Measurements from ENCODE around the gene ASAP3. TPM values are rescaled to one million over a fixed set of nuclear protein-coding genes. Genes with fewer than 3 reads are reported as not detected.

ASAP3 gene
- total RNA-seq (2021): 17.6 and 24.1 TPM in 2 replicates
- Bru-seq, nascent RNA: percentile 50 among the genes with signal in this experiment
- percentile 57 among the genes with signal in this experiment for BruChase-seq, experiment 1, labeled RNA remaining after a 2-hour chase
- percentile 54 among the genes with signal in this experiment for BruChase-seq, experiment 2, labeled RNA remaining after a 6-hour chase
- long read RNA-seq, full-length matches to known transcripts: 8 of 15 reads
- long read RNA-seq, partial matches to known transcripts: 3 of 15 reads
- long read RNA-seq, other reads (novel, unspliced or antisense): 4 of 15 reads

GRCh38 chr1:23483321-23484252, at the start of gene ASAP3:
Gene ASAP3, minus strand, starts transcription at chr1:23484179. Its CDS starts 46 bp downstream, at chr1:23484133.
- H2AFZ ChIP-seq: peak within 1 kb of the TSS; percentile 74
- peak within 1 kb of the TSS; percentile 72 for H3K4me2 ChIP-seq
- TF ChIP-seq EZH2 (IDR thresholded peaks at IDR 0.05; ENCODE audit: low read depth) (no peak), CTCF (conservative IDR thresholded peaks at IDR 0.05) (no peak)
- ChIA-PET POLR2A (ENCODE audit: unreplicated experiment) (interaction anchor here (0.7 kb wide), 1 partner anchor 94 kb away, joined by 10 read pairs; no protein-coding TSS in a partner anchor), CTCF (interaction anchor here (0.6 to 0.7 kb wide), 3 partner anchors 14 to 58 kb away, joined by 3 to 5 read pairs (median 4); no protein-coding TSS in a partner anchor)
- H3K27me3 ChIP-seq (ENCODE audit: insufficient read depth, low read depth): no peaks in the 10 kb centered on the region
- peaks cover 14% of the 10 kb centered on the region; the same call in 1 of the 2 replicates for H3F3A ChIP-seq (ENCODE audit: insufficient read depth, low read depth)
- no peaks in the 10 kb centered on the region for H3K9me3 ChIP-seq (ENCODE audit: insufficient read depth, low read depth)
- no peaks in the 10 kb centered on the region for H3K9me2 ChIP-seq (ENCODE audit: insufficient read depth)
- peaks cover 18% of the 10 kb centered on the region for H3K4me1 ChIP-seq (replicated peaks; ENCODE audit: insufficient read depth)
- no peaks in the 10 kb centered on the region for H3K79me2 ChIP-seq (ENCODE audit: low read depth)
- H3K36me3 ChIP-seq (ENCODE audit: low read depth): no peaks in the 10 kb centered on the region
- H4K20me1 ChIP-seq (ENCODE audit: insufficient read depth): no peaks in the 10 kb centered on the region
- BruUV-seq (replicated peaks): no TSS peak
- peak in 1 of 2 experiments; percentile 12 for DNase-seq
- H3K27ac ChIP-seq: no peak within 1 kb of the TSS
- peak within 1 kb of the TSS; percentile 61 for H3K4me3 ChIP-seq
- intact Hi-C loops (cut with micrococcal nuclease; ENCODE audit: unreplicated experiment): loop anchor here (5.0 kb wide), 1 partner anchor 44 kb away; no protein-coding TSS in a partner anchor

DNA sequence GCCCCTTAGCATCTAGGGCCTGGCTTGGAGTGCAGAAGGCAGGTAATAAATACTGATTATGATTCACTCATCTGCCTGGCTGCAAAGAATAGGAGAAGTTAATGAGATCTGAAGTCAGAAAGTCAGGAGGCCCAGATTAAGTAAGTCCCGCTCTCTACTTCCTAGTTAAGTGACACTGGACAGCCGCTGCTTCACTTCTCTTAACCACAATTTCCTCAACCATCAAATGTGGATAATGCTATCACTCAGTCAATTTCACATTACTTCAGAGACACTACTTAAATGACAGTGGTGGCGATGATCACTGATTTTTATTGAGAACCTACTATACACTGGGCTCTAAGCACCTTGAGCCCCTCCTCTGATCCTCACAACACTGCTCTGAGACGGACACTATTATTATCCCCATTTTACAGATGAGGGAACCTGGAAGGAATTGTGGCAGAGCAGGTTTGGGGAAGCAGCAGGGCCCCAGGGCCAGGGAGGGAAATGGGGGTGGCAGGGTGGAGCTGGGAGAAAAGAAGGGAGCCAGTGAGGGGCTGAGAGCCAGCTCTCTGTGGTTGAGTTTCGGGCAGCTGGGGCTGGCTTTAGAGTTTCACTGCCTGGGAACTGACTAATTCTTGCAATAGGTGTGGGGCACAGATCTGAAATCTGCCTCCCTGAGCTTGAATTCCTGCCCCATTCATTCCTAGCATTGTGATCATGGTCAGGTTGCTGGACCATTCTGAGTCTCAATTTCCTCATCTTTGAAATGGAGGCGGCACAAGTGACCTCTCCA, 49.5 kb upstream of the ASAP3 start:
- CTCF ChIA-PET: no interaction called here
- intact Hi-C loops (cut with micrococcal nuclease; ENCODE audit: unreplicated experiment): loop anchor here (10.0 kb wide), 1 partner anchor 169 kb away; the partner anchor contains the start of gene ZNF436
- peaks cover 11% of the 10 kb centered on the region; the same call in 1 of the 2 replicates for H3K79me2 ChIP-seq (ENCODE audit: low read depth)

More for the DNA sequence above, 49.5 kb upstream of the ASAP3 start:
- peak; percentile 51 to 79 for DNase-seq
- H4K20me1 ChIP-seq (ENCODE audit: insufficient read depth): no peaks in the 10 kb centered on the region
- H2AFZ ChIP-seq: no peak overlapping the region
- no peaks in the 10 kb centered on the region for H3K9me3 ChIP-seq (ENCODE audit: insufficient read depth, low read depth)
- POLR2A ChIA-PET (ENCODE audit: unreplicated experiment): interaction anchor here (0.6 kb wide), 2 partner anchors 56 to 107 kb away, joined by 3 to 4 read pairs; no protein-coding TSS in a partner anchor
- H3K27ac ChIP-seq: peak overlapping the region; percentile 72
- no peaks in the 10 kb centered on the region for H3K9me2 ChIP-seq (ENCODE audit: insufficient read depth)
- no peak for TF ChIP-seq CTCF (conservative IDR thresholded peaks at IDR 0.05)
- TF ChIP-seq EZH2 (IDR thresholded peaks at IDR 0.05; ENCODE audit: low read depth): no peak
- BruUV-seq (replicated peaks): no TSS peak
- no peaks in the 10 kb centered on the region for H3K27me3 ChIP-seq (ENCODE audit: insufficient read depth, low read depth)
- H3K4me1 ChIP-seq (replicated peaks; ENCODE audit: insufficient read depth): peaks cover 59% of the 10 kb centered on the region
- H3K36me3 ChIP-seq (ENCODE audit: low read depth): no peaks in the 10 kb centered on the region
- H3K4me3 ChIP-seq: no peak overlapping the region
- peak overlapping the region; percentile 21 for H3K4me2 ChIP-seq
- H3F3A ChIP-seq (ENCODE audit: insufficient read depth, low read depth): peaks cover 32% of the 10 kb centered on the region; the same call in 1 of the 2 replicates
